ENCODE results near the gene SRRM2. TPM values are rescaled to one million over a fixed set of nuclear protein-coding genes. Genes with fewer than 3 reads are reported as not detected.

The SRRM2 gene
- total RNA-seq, 6 donors from 2014 or later = 317 to 3,815 (median 582) TPM

- DNase-seq (no peak), ATAC-seq (ENCODE audit: low FRiP score in 2 of 2) (peak in 1 of 2 donors; percentile 16)
- TF ChIP-seq CTCF (IDR thresholded peaks at IDR 0.05) (no peak), POLR2AphosphoS5 (IDR thresholded peaks at IDR 0.05) (no peak), POLR2A (IDR thresholded peaks at IDR 0.05) (no peak), EP300 (IDR thresholded peaks at IDR 0.05) (no peak)
- Histone ChIP-seq H3K9me3 (no peaks in the 10 kb centered on the region), H3K27ac (no peak overlapping the region), H3K4me1 (peaks cover 0 to 9% (median 3%) of the 10 kb centered on the region in 4 donors), H3K27me3 (no peaks in the 10 kb centered on the region), H3K4me3 (no peak overlapping the region), H3K36me3 (no peaks in the 10 kb centered on the region)
- 66 to 78% methylated on average over 7 of the region's 7 CpGs for WGBS, 2 donors
Measured at GRCh38 chr16:2795395-2796143, 43.1 kb downstream of the SRRM2 start.

- TF ChIP-seq CTCF (IDR thresholded peaks at IDR 0.05) = no peak
- TF ChIP-seq POLR2AphosphoS5 (IDR thresholded peaks at IDR 0.05) = no peak
- no peak for TF ChIP-seq POLR2A (IDR thresholded peaks at IDR 0.05)
- no peak for TF ChIP-seq EP300 (IDR thresholded peaks at IDR 0.05)
- ATAC-seq (ENCODE audit: low FRiP score in 2 of 2) = no peak
- Histone ChIP-seq H3K4me1 (peaks cover 0 to 9% (median 3%) of the 10 kb centered on the region in 4 donors), H3K36me3 (no peaks in the 10 kb centered on the region), H3K27ac (peak overlapping the region in 2 of 4 donors; percentile 68), H3K27me3 (no peaks in the 10 kb centered on the region), H3K4me3 (no peak overlapping the region), H3K9me3 (peaks cover under 1 to 2% (median 1%) of the 10 kb centered on the region in 4 donors)
- 89% methylated on average over 28 of the region's 39 CpGs; no CpG with 5 or more reads in 1 of the 2 donors for WGBS, 2 donors
- no peak for DNase-seq
Measured at GRCh38 chr16:2798723-2799204, 46.3 kb downstream of the SRRM2 start.

GRCh38 chr16:2799205-2799858 is 46.9 kb downstream of the SRRM2 start:
- Histone ChIP-seq H3K4me3 (no peak overlapping the region), H3K4me1 (peaks cover 0 to 9% (median 3%) of the 10 kb centered on the region in 4 donors), H3K27me3 (no peaks in the 10 kb centered on the region), H3K27ac (peak overlapping the region in 3 of 4 donors; percentile 37 to 68 (median 68)), H3K36me3 (no peaks in the 10 kb centered on the region), H3K9me3 (peaks cover 6 to 7% (median 6%) of the 10 kb centered on the region in 4 donors)
- DNase-seq (no peak), ATAC-seq (ENCODE audit: low FRiP score in 2 of 2) (peak; percentile 8 to 74)
- no peak for TF ChIP-seq POLR2AphosphoS5 (IDR thresholded peaks at IDR 0.05)
- TF ChIP-seq CTCF (IDR thresholded peaks at IDR 0.05) = no peak
- TF ChIP-seq POLR2A (IDR thresholded peaks at IDR 0.05) = no peak
- WGBS, 2 donors = 76 to 80% methylated on average over 16 to 21 of the region's 21 CpGs

GRCh38 chr16:2799859-2800226 is 47.4 kb downstream of the SRRM2 start:
- Histone ChIP-seq H3K27me3 (no peaks in the 10 kb centered on the region), H3K4me1 (peaks cover 0 to 9% (median 3%) of the 10 kb centered on the region in 4 donors), H3K27ac (peak overlapping the region in 3 of 4 donors; percentile 37 to 68 (median 68)), H3K36me3 (no peaks in the 10 kb centered on the region), H3K9me3 (peaks cover 7 to 9% (median 8%) of the 10 kb centered on the region in 4 donors), H3K4me3 (no peak overlapping the region)
- DNase-seq (peak in 1 of 2 donors; percentile 86), ATAC-seq (ENCODE audit: low FRiP score in 2 of 2) (peak; percentile 62 to 94)
- 24 to 73% methylated on average over 1 of the region's 1 CpG for WGBS, 2 donors
- no peak for TF ChIP-seq CTCF (IDR thresholded peaks at IDR 0.05)
- peak in 1 of 4 donors; percentile 88 for TF ChIP-seq EP300 (IDR thresholded peaks at IDR 0.05)
- peak in 2 of 4 donors; percentile 22 to 25 for TF ChIP-seq POLR2A (IDR thresholded peaks at IDR 0.05)
- TF ChIP-seq POLR2AphosphoS5 (IDR thresholded peaks at IDR 0.05) = peak; percentile 42 to 67
